T47D (cell line): ENCODE results near the gene WDR83.
"Not testable (repeated sequence)": the region's sequence is repeated elsewhere in the genome, so short reads cannot be mapped to it uniquely, and the experiment has no call there.

Experiments used
- DNase-seq, 2 experiments: peaks; one replicate each; pipeline versions ENCODE4 v3.0.0 to v3.0.0-alpha.2; 2011 to 2012; ENCODE audit warnings: low read depth in 1 of 2, low spot score in 1 of 2
- JUND ChIP-seq: IDR thresholded peaks from 2 replicates; pipeline ENCODE4 v1.6.1; 2012; ENCODE audit warnings: low read depth
- in situ Hi-C: cut with HindIII; loops from 2 replicates; pipeline ENCODE4 v1.10.0; 2016; ENCODE audit warnings: low sequenced_read_pairs, low pct_unique_long_range_greater_than_20kb

WDR83 gene

DNA sequence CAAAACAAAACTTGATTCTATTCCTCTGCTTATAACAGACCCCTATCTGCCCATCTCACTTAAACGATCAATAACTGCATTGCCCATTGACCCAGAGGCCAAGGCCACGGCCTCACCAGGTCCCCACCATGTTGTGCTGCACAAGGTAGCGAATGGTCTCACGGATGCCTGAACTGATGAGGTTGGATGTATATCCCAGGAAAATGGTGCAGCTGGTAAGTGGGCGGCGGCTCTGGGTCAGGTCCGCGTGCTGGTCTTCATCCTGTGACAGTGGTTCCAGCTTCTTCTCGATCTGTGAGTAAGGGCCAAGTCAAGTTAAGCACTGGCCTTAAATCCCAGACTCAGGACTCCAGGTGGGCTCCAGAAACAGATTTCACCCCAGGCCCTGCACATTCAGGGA is 13.4 kb downstream of the WDR83 start:
- in situ Hi-C loops: no loop called here
- DNase-seq: no peak
- no peak for TF ChIP-seq JUND

DNA sequence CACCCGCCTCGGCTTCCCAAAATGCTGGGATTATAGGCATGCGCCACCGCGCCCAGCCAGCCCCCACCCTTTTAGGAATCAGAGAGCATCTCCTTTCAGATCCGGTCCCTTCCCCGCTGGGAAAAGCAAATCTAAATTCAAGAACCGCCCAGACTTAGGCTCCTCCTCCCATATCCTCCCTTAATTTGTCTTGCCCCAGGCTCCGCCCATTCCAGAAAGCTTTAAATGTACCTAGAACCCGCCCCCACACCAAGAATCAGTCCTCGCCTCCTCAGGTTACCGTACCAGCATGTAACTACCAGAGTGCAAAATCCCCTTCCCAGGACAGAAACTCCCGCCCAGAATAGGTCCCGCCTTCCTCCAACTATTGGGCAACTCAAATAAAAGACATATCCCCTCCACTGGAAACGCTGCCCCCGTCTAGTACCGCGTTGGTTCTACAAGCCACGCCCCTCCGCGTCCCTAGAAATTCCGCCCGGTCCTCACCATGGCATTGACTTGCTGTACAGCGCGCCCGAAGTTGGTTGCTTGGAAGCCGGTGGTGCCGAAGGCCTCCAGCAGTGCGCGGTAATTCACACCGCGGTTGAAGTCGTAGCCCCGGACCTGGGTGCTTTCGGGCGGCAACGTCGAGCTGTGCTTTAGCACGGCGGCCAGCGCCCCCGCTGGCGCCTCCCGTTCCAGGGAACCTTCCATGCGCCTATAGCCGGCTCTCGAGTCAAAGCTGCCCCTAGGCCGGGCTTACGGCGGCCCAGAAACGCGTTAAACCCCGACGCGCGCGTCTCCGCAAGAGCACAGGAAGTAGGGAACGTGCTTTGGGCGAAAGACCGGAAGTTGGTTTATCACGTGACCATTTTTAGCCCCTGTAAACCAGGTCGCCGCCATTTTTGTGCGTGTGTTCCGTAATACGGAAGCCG is 14.7 kb downstream of the WDR83 start, which contains the start of gene DHPS:
Gene DHPS, minus strand, starts transcription at position 807 of the 914 bp plus-strand sequence. Its CDS starts 114 bp downstream, at position 693.
- in situ Hi-C loops: no loop called here

DNA sequence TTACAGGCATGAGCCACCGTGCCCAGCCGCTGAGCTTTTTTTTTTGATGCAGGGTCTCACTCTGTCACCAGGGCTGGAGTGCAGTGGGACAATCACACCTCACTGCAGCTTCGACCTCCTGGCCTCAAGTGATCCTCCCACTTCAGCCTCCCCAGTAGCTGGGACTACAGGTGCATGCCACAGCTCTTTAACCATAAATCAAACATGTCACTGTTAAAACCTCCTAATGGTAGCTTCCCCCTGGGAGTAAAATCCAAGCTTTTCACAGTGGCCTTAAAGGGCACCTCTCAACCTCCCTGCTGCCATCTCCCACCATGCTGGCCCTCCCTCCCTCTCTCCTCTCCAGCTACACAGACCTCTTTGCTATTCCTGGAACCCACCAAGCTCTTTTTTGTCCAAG is 19.2 kb downstream of the WDR83 start:
- no peak for TF ChIP-seq JUND
- in situ Hi-C loops: no loop called here
- no peak for DNase-seq

More for the DNA sequence above, 14.7 kb downstream of the WDR83 start, which contains the start of gene DHPS:
- no peak for TF ChIP-seq JUND
- DNase-seq: peak; percentile 84 to 99

DNA sequence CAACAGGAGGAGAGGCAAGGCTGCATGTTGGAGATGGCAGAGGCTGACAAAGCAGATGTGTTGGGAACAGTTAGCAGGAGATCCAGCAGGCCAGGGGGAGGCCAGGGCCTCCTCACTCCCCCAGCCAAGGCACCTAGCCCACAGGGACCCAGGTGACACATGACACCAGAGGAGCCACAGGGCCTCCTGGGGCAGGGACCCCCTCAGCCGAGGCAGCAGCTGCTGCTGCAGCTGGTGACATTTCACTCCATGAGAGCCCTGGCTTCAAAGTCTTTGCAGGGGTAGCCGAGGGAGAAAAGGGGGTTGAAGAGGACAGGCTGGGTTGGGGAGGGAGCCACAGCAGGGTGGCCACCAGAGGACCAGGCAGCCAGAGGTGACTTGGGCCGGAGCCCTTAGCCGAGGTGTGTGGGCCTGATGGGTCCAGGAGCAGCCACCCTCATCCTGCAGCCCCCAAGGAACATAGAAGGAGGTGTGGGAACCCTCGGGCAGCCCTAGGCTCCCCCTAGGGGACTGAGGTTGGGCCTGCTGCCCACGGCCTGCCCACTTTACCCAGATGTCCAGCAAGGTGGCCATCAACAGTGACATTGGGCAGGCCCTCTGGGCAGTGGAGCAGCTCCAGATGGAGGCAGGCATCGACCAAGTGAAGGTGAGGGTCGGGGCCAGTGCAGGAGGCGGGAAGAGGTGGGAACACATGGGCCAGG is 21.0 kb downstream of the WDR83 start, which contains the start of gene GNG14:
Gene GNG14, plus strand, starts transcription at position 503 of the 701 bp plus-strand sequence. Its CDS starts 51 bp downstream, at position 554.
- TF ChIP-seq JUND: no peak
- in situ Hi-C loops: no loop called here
- no peak for DNase-seq

DNA sequence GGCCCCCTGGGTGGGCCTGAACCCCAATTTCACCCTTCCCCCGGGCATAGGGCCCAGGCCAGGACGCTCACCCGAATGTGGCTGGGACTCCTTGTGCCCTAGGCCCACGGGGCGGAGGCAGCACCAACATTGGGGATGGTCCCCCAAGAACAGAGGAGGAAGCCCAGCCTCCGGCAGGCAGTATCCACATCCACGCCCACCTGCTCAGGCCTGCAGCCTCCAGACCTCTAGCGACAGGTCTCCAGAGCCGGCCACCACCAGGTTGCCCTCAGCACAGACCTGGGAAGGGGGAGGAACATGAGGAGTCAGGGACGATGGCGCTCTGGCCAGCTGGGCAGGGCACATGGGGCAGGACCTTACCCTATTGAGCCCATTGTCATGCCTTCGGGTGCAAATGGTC is 22.4 kb downstream of the WDR83 start:
- in situ Hi-C loops: no loop called here
- no peak for TF ChIP-seq JUND
- no peak for DNase-seq

DNA sequence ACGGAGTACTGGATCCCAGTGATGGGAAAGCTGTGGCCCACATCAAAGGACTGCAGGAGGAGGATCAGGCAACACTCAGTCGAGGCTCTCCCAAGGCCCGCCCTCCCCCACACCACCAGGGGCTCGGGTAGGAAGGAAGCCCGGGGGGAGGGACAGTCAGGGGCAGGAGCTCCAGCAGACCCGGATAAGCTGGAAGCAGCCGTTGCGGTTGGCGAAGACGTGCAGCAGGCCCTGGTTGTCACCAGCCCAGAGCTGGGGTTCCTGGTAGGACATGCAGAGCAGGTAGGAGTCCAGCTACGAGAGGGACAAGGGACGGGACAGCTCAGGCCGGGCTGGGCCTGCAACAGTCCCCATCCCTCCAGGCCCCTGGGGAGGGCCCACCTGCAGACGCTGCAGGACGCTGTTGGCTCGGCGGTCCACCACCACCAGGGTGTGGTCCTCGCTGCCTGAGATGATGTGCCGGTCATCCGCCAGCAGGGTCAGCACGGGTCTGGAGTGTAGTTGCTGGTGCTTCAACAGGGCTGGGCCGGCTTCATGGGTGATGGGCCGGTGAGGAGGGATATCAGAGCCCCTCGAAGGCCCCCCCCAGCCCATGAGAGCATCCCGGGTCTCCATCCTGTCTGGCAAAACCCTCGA is 23.1 kb downstream of the WDR83 start:
- in situ Hi-C loops: no loop called here
- no peak for TF ChIP-seq JUND
- no peak for DNase-seq

DNA sequence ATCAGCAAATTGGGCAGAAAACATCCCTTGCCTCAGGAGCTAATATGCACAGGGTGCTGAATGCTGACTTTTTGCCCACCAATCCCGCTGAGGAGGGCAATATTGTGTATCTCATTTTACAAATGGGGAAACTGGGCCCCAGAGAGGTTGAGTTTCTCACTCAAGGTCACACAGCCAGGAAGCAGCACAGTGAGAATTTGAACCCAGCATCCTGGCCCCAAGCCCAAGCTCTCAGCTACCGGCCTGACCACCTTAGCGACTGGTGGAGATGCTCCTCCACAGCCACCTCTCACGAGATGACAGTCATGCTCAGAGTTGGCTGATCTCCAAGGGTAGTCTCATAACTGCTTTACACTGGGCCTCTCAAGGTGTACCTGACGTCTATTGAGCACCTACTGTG is 26.4 kb downstream of the WDR83 start:
- in situ Hi-C loops: no loop called here
- no peak for TF ChIP-seq JUND
- no peak for DNase-seq

DNA sequence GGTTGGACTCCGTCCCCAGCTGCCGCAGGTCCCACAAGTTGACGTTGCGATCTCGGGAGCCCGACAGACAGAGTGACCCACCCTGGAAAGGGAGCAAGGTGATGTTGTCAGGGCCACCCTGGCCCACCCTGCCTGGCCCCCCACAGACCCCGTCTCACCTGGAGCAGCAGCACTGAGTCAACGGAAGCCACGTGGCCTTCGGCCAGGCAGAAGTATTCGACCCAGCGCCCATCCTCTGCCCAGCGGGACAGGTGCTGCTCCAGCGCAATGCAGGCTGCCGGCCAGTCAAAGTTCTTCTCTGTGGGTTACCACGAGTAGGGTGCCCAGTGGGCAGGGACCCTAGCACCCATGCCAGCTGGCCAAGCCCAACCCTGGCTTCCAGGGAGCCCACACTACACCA is 28.0 kb downstream of the WDR83 start:
- DNase-seq: no peak
- no peak for TF ChIP-seq JUND
- in situ Hi-C loops: no loop called here

DNA sequence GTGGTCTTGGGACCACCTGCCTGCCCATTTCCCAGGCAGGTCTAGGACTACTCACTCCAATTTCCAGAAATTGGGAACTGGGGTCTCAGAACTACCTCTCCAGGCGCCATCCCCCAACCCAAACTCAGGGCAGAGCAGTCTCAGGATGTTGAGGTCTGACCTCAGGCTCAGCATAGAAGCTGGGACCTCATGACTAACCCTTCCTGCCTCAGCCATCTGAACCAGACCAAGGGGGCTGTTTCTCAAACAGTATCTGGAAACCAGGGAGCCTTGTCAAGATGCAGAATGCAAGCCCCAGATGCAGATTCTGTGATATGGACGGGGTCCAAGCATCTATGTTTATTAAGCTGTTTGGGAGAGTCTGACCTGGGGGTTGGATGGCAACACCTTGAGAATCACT is 28.5 kb downstream of the WDR83 start:
- no peak for TF ChIP-seq JUND
- in situ Hi-C loops: no loop called here
- no peak for DNase-seq

DNA sequence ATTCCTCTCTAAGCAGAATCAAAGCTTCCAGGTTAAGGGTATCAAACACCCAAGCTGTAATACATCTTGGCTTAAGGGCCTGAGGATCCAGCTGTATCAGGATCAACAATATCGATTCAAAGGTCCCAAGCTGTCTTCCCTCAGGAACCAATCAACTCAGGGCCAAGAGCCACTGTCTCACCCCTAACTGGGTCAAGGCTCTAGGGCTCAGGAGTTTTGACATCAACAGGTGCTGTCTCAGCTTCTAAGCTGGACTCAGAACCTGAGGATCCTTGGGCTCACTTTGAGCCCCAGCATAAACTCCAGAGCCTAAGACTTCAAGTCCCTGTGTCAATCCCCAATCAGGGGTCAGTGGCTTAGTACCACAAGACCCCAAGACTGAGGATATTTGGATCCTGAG is 28.9 kb downstream of the WDR83 start:
- no peak for DNase-seq
- TF ChIP-seq JUND: no peak
- in situ Hi-C loops: no loop called here

DNA sequence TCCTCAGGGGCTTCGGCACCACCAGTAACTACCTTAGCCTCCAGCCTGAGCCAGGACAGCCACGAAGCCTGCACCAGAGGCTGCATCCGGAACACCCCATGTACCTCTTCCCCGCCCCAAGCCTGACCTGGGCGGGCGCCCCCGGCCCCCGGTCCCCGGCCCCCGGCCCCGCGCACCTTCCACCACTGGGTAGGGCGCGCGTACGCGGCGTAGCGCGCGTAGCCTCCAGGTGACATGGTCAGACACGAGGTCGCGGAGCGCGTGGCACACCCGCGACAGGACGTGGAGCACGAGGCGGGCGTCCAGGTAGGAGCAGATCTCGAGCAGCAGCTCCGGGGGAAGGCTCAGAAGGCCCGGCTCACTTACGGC is 29.4 kb downstream of the WDR83 start:
- DNase-seq: no peak
- in situ Hi-C loops: no loop called here
- no peak for TF ChIP-seq JUND

DNA sequence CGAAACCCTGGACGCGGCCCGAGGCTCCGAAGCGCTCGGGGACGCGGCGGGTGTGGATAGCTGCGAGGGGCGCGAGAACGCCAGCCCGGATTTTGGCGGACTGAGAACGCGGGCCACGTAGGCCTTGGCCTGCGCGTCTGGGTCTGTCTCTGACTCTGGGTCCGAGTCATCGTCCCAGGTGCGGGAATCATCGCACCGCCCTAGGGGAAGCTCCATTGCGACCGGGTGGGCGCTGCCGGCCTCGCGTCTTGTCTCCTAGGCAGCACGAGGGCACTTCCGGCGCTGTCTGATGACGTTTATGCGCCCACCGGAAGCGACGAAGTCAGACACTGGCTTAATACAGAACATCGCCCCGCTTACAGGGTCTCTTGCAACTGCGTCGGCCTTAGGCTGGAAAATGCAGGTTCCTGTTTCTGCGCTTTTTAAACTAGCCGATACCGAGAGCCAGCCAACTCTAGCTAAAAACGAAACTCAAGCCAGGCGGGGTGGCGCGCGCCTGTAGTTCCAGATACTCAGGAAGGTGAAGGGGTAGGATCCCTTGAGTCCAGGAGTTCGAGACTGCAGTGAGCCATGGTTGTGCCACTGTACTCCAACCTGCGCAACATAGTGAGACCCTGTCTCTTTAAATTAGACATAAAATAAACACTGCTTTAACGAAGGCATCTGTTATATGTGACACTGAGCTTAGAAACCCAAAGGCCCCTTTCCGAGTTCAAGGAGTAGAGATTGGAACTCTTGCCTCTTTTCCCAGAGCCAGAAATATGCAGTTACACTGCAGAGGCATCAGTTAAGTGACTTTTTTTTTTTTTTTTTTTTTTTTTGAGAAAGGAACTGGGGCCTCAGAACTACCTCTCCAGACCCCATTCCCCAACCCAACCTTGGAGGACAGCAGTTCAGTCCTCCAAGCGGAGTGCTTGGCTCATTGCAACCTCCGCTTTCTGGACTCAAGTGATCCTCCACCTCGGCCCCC is 30.0 kb downstream of the WDR83 start, which contains the start of gene FBXW9:
Gene FBXW9, minus strand, starts transcription at position 266 of the 970 bp plus-strand sequence. Its CDS starts 50 bp downstream, at position 216.
- in situ Hi-C loops: no loop called here
- peak; percentile 82 to 92 for DNase-seq
- no peak for TF ChIP-seq JUND

DNA sequence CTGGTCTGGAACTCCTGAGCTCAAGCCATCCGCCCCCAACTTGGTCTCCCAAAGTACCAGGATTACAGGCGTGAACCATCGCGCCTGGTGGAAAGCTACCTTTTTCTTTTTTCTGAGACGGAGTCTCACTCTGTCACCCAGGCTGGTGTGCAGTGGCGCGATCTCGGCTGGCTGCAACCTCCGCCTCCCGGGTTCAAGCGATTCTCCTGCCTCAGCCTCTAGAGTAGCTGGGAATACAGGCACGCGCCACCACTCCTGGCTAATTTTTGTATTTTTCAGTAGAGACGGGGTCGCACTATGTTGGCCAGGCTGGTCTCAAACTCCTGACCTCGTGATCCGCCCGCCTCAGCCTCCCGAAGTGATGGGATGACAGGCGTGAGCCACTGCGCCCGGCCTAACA is 30.8 kb downstream of the WDR83 start:
- DNase-seq, in situ Hi-C loops: not testable (repeated sequence)
